Neural progenitor cell (in vitro differentiated cells): ENCODE measurements around the gene ZNF341.

Experiments used
- CTCF ChIP-seq: fragments of 200-600 bp; sonication (generic); IDR thresholded peaks from 2 replicates; pipeline ENCODE4 v1.5.1; 2017; ENCODE audit warnings: antibody characterized with exemption, mild to moderate bottlenecking
- EZH2 ChIP-seq: fragments of 200-600 bp; sonication (generic); IDR thresholded peaks from 2 replicates; pipeline ENCODE4 v1.6.1; 2017; ENCODE audit warnings: antibody characterized with exemption, mild to moderate bottlenecking, moderate library complexity
- EZH2phosphoT487 ChIP-seq: fragments of 200-600 bp; sonication (generic); IDR thresholded peaks from 2 replicates; pipeline ENCODE4 v1.6.1; 2017; ENCODE audit warnings: antibody characterized with exemption

GRCh38 chr20:33703498-33704137 lies 28.2 kb upstream of the ZNF341 start:
- TF ChIP-seq CTCF: no peak
- no peak for TF ChIP-seq EZH2
- TF ChIP-seq EZH2phosphoT487: no peak
